Naive thymus-derived CD4-positive, alpha-beta T cell (primary cell): ENCODE data around the gene RAB25. TPM values are rescaled to one million over a fixed set of nuclear protein-coding genes. Genes with fewer than 3 reads are reported as not detected.

ENCODE experiments used
- ATAC-seq: fragments of 150-1000 bp; cut with Tn5 transposase; 2 replicates; pipeline ENCODE4 v1.10.0; 2021; ENCODE audit warnings: mild to moderate bottlenecking, moderate library complexity
- CTCF ChIA-PET: fragments of 350-600 bp; sonication (Branson Sonifier 250); formaldehyde crosslinking; loops from one replicate; lab custom pipeline; 2021; ENCODE audit warnings: antibody characterized with exemption; lab: Charles Lee
- POLR2A ChIA-PET: fragments of 350-600 bp; sonication (Branson Sonifier 250); formaldehyde crosslinking; loops from one replicate; lab custom pipeline; 2021; ENCODE audit warnings: antibody characterized with exemption, inconsistent platforms; lab: Charles Lee
- DNase-seq, 9 donors: peaks; one replicate each; pipeline versions ENCODE4 v3.0.0 to v3.0.0-alpha.2; 2020 to 2022; ENCODE audit warnings: mixed read lengths in 1 of 9
- H3K27ac ChIP-seq: one replicate; pipeline ENCODE4 v1.7.0; 2013; ENCODE audit warnings: mild to moderate bottlenecking, low read depth, low read length, moderate library complexity
- H3K27me3 ChIP-seq, 2 donors: one replicate each; pipeline ENCODE4 v1.7.0; 2013; ENCODE audit warnings: low read length in 2 of 2, mild to moderate bottlenecking in 2 of 2, moderate library complexity in 2 of 2; ENCODE audit not compliant: control insufficient read depth in 2 of 2, insufficient read depth in 2 of 2
- H3K36me3 ChIP-seq, 3 experiments: 1 replicate in 2 of 3; 2 replicates in 1 of 3; pipeline ENCODE4 v1.7.0; 2013; ENCODE audit warnings: low read length in 3 of 3, mild to moderate bottlenecking in 3 of 3, moderate library complexity in 1 of 3; ENCODE audit not compliant: insufficient read depth in 3 of 3, control insufficient read depth in 2 of 3
- H3K4me1 ChIP-seq, 2 donors: one replicate each; pipeline ENCODE4 v1.7.0; 2013; ENCODE audit warnings: low read length in 2 of 2, mild to moderate bottlenecking in 2 of 2, moderate library complexity in 1 of 2; ENCODE audit not compliant: control insufficient read depth in 2 of 2, insufficient read depth in 2 of 2
- H3K4me3 ChIP-seq: 2 replicates; pipeline ENCODE4 v1.7.0; 2013; ENCODE audit warnings: mild to moderate bottlenecking, low read length
- H3K9me3 ChIP-seq, 3 experiments: 1 replicate in 2 of 3; 2 replicates in 1 of 3; pipeline ENCODE4 v1.7.0; 2013; ENCODE audit warnings: low read length in 3 of 3; ENCODE audit not compliant: control insufficient read depth in 2 of 3
- H3K27ac Mint-ChIP-seq, 9 donors: one replicate each; pipeline ENCODE4 v1.8.0; 2020 to 2022; ENCODE audit warnings: mixed read lengths in 9 of 9, mild to moderate bottlenecking in 8 of 9, moderate library complexity in 5 of 9, inconsistent platforms in 2 of 9
- H3K27me3 Mint-ChIP-seq, 5 donors: one replicate each; pipeline ENCODE4 v1.8.0; 2021 to 2022; ENCODE audit warnings: mixed read lengths in 5 of 5, mild to moderate bottlenecking in 1 of 5
- H3K36me3 Mint-ChIP-seq, 5 donors: one replicate each; pipeline ENCODE4 v1.8.0; 2020 to 2022; ENCODE audit warnings: mixed read lengths in 5 of 5, mild to moderate bottlenecking in 3 of 5, inconsistent platforms in 1 of 5
- H3K4me1 Mint-ChIP-seq, 7 donors: one replicate each; pipeline ENCODE4 v1.8.0; 2020 to 2022; ENCODE audit warnings: mixed read lengths in 7 of 7, mild to moderate bottlenecking in 3 of 7, inconsistent platforms in 1 of 7
- H3K4me3 Mint-ChIP-seq, 10 donors: one replicate each; pipeline ENCODE4 v1.8.0; 2020 to 2022; ENCODE audit warnings: mild to moderate bottlenecking in 10 of 10, mixed read lengths in 10 of 10, moderate library complexity in 6 of 10, inconsistent platforms in 2 of 10
- H3K9me3 Mint-ChIP-seq, 11 donors: one replicate each; pipeline ENCODE4 v1.8.0; 2020 to 2022; ENCODE audit warnings: mixed read lengths in 11 of 11, mild to moderate bottlenecking in 4 of 11, inconsistent platforms in 1 of 11, moderate library complexity in 1 of 11
- intact Hi-C, 2 donors: fragments of 100-400 bp; cut with micrococcal nuclease; formaldehyde crosslinking; loops; one replicate each; pipeline ENCODE4 v1.15.1; 2023
- polyA plus RNA-seq, 2 donors: library from polyadenylated mRNA; unstranded; fragments of 300-500 nt; fragmentation: Illumina TruSeq; gene quantifications; one replicate each; pipeline ENCODE4 v1.2.3, GENCODE V29; 2021
- total RNA-seq, 6 experiments: library from RNA in 5 of 6; stranded (reverse) in 5 of 6; gene quantifications; 1 replicate in 5 of 6; 2 replicates in 1 of 6; pipeline ENCODE4 v1.2.3 and lab custom pipeline; 2021 to 2026

Gene RAB25
- total RNA-seq (1 to 10 TPM in 4 of 5 experiments, not detected in 1; 1.1 to 2.7 (median 2.2) TPM), polyA plus RNA-seq (1 to 10 TPM; 1.5 to 1.8 TPM), total RNA-seq (lab: John Stamatoyannopoulos, UW) (0.40 reads per million)

- H3K4me3 Mint-ChIP-seq: peak within 1 kb of the TSS in 4 of 10 donors; percentile 33 to 65 (median 44)
- intact Hi-C loops: no loop called here
- ChIA-PET CTCF (no interaction called here), POLR2A (interaction anchor here (0.7 kb wide), 1 partner anchor 74 kb away, joined by 3 read pairs; no protein-coding TSS in a partner anchor)
- no peak within 1 kb of the TSS for H3K4me3 ChIP-seq
- H3K4me1 ChIP-seq: no peaks in the 10 kb centered on the region
- H3K36me3 ChIP-seq: peaks cover 0 to 14% (median 0%) of the 10 kb centered on the region in 3 experiments
- no peaks in the 10 kb centered on the region for H3K27me3 ChIP-seq
- DNase-seq (no peak), ATAC-seq (no peak)
- no peaks in the 10 kb centered on the region for H3K9me3 Mint-ChIP-seq
- no peak within 1 kb of the TSS for H3K27ac ChIP-seq
- no peaks in the 10 kb centered on the region for H3K9me3 ChIP-seq
- peak within 1 kb of the TSS in 2 of 9 donors; percentile 59 to 71 for H3K27ac Mint-ChIP-seq
- H3K4me1 Mint-ChIP-seq: peaks cover 2 to 18% (median 7%) of the 10 kb centered on the region in 7 donors
- peaks cover 0 to 9% (median 0%) of the 10 kb centered on the region in 5 donors for H3K36me3 Mint-ChIP-seq
- H3K27me3 Mint-ChIP-seq: no peaks in the 10 kb centered on the region
Observed at GRCh38 chr1:156060937-156061636, at the start of gene RAB25. Gene RAB25 (plus strand): TSS chr1:156061160. CDS start chr1:156061401, 241 bp downstream.

- Histone ChIP-seq H3K4me1 (no peaks in the 10 kb centered on the region), H3K27me3 (no peaks in the 10 kb centered on the region), H3K9me3 (no peaks in the 10 kb centered on the region), H3K4me3 (no peak overlapping the region), H3K27ac (no peak overlapping the region), H3K36me3 (peaks cover 24 to 77% (median 36%) of the 10 kb centered on the region in 3 experiments)
- H3K4me1 Mint-ChIP-seq: peaks cover 3 to 27% (median 13%) of the 10 kb centered on the region in 7 donors
- H3K4me3 Mint-ChIP-seq: no peak overlapping the region
- H3K36me3 Mint-ChIP-seq: peaks cover 7 to 52% (median 29%) of the 10 kb centered on the region in 5 donors
- H3K27me3 Mint-ChIP-seq: no peaks in the 10 kb centered on the region
- H3K9me3 Mint-ChIP-seq: no peaks in the 10 kb centered on the region
- ChIA-PET CTCF (no interaction called here), POLR2A (no interaction called here)
- no peak for ATAC-seq
- H3K27ac Mint-ChIP-seq: peak overlapping the region in 1 of 9 donors; percentile 38
- DNase-seq: no peak
- intact Hi-C loops: no loop called here
Observed at GRCh38 chr1:156012051-156012817, 48.7 kb upstream of the RAB25 start.

GRCh38 chr1:156014829-156015228 is 46.1 kb upstream of the RAB25 start:
- no peak for ATAC-seq
- CTCF ChIA-PET: interaction anchor here (0.6 kb wide), 1 partner anchor 8 kb away, joined by 3 read pairs; no protein-coding TSS in a partner anchor
- Mint-ChIP-seq H3K27ac (peak overlapping the region in 1 of 9 donors; percentile 65), H3K36me3 (peaks cover 10 to 51% (median 34%) of the 10 kb centered on the region in 5 donors), H3K9me3 (no peaks in the 10 kb centered on the region), H3K4me1 (peaks cover 15 to 36% (median 28%) of the 10 kb centered on the region in 7 donors), H3K27me3 (no peaks in the 10 kb centered on the region), H3K4me3 (peak overlapping the region in 1 of 10 donors; percentile 29)
- no peak overlapping the region for H3K27ac ChIP-seq
- DNase-seq: no peak
- H3K9me3 ChIP-seq: no peaks in the 10 kb centered on the region
- H3K4me1 ChIP-seq: peaks cover 0 to 4% of the 10 kb centered on the region in 2 donors
- H3K4me3 ChIP-seq: no peak overlapping the region
- POLR2A ChIA-PET: no interaction called here
- H3K36me3 ChIP-seq: peaks cover 21 to 67% (median 28%) of the 10 kb centered on the region in 3 experiments
- intact Hi-C loops: no loop called here
- H3K27me3 ChIP-seq: no peaks in the 10 kb centered on the region

GRCh38 chr1:156019946-156020292 is 41.0 kb upstream of the RAB25 start:
- ATAC-seq (no peak), DNase-seq (no peak)
- Histone ChIP-seq H3K4me1 (peaks cover 4 to 9% of the 10 kb centered on the region in 2 donors), H3K27me3 (no peaks in the 10 kb centered on the region), H3K9me3 (no peaks in the 10 kb centered on the region), H3K27ac (peak overlapping the region; percentile 74), H3K36me3 (peaks cover 2 to 17% (median 5%) of the 10 kb centered on the region in 3 experiments), H3K4me3 (peak overlapping the region; percentile 87)
- Mint-ChIP-seq H3K4me3 (peak overlapping the region; percentile 87 to 99 (median 96)), H3K9me3 (no peaks in the 10 kb centered on the region), H3K36me3 (peaks cover 3 to 23% (median 16%) of the 10 kb centered on the region in 5 donors), H3K4me1 (peaks cover 20 to 47% (median 41%) of the 10 kb centered on the region in 7 donors), H3K27ac (peak overlapping the region; percentile 62 to 98 (median 91)), H3K27me3 (peaks cover 0 to 8% (median 0%) of the 10 kb centered on the region in 5 donors)
- ChIA-PET CTCF (no interaction called here), POLR2A (interaction anchor here (1.4 to 2.4 kb wide), 2 partner anchors 33 to 42 kb away, joined by 4 to 11 read pairs; partner anchors contain the start of genes ARHGEF2 and UBQLN4)
- intact Hi-C loops: loop anchor here (1.0 to 2.0 kb wide), 5 partner anchors 41 to 437 kb away; partner anchors contain the start of genes ARHGEF2 (in 1 of the 2), KHDC4 (in 1 of the 2) and SYT11 (in 1 of the 2)

GRCh38 chr1:156020293-156021092 is 40.5 kb upstream of the RAB25 start, which contains the start of gene SSR2:
Gene SSR2 (minus strand): TSS chr1:156020951. CDS start chr1:156020167, 784 bp downstream.
- peaks cover 3 to 23% (median 16%) of the 10 kb centered on the region in 5 donors for H3K36me3 Mint-ChIP-seq
- Histone ChIP-seq H3K36me3 (peaks cover 0 to 14% (median 5%) of the 10 kb centered on the region in 3 experiments), H3K27ac (peak within 1 kb of the TSS; percentile 74), H3K27me3 (no peaks in the 10 kb centered on the region), H3K4me3 (peak within 1 kb of the TSS; percentile 87), H3K9me3 (no peaks in the 10 kb centered on the region), H3K4me1 (peaks cover 4 to 9% of the 10 kb centered on the region in 2 donors)
- POLR2A ChIA-PET: interaction anchor here (0.6 to 2.4 kb wide), 8 partner anchors 11 to 85 kb away, joined by 3 to 11 read pairs (median 3); partner anchors contain the start of genes ARHGEF2 and UBQLN4
- intact Hi-C loops: loop anchor here (1.0 to 2.0 kb wide), 9 partner anchors 34 to 696 kb away; partner anchors contain the start of genes KHDC4 (in 2 of the 2), LAMTOR2 (in 2 of the 2), ARHGEF2 (in 1 of the 2) and SLC25A44 (in 1 of the 2)
- H3K27me3 Mint-ChIP-seq: peaks cover 0 to 12% (median 0%) of the 10 kb centered on the region in 5 donors
- CTCF ChIA-PET: no interaction called here
- peak within 1 kb of the TSS; percentile 87 to 99 (median 96) for H3K4me3 Mint-ChIP-seq
- peaks cover 20 to 47% (median 41%) of the 10 kb centered on the region in 7 donors for H3K4me1 Mint-ChIP-seq
- DNase-seq: peak; percentile 44 to 91 (median 84)
- peak; percentile 99 for ATAC-seq
- peak within 1 kb of the TSS; percentile 89 to 99 (median 95) for H3K27ac Mint-ChIP-seq
- no peaks in the 10 kb centered on the region for H3K9me3 Mint-ChIP-seq
